ENCODE data around the gene BCAR3.
"Not testable (repeated sequence)": the region's sequence is repeated elsewhere in the genome, so short reads cannot be mapped to it uniquely, and the experiment has no call there.

BCAR3 gene

GRCh38 chr1:93687542-93687941 lies 5.9 kb upstream of the BCAR3 start:
- DNase-seq, result no peak

- DNase-seq, result no peak
Observed at GRCh38 chr1:93686504-93687250, 5.0 kb upstream of the BCAR3 start.

DNA sequence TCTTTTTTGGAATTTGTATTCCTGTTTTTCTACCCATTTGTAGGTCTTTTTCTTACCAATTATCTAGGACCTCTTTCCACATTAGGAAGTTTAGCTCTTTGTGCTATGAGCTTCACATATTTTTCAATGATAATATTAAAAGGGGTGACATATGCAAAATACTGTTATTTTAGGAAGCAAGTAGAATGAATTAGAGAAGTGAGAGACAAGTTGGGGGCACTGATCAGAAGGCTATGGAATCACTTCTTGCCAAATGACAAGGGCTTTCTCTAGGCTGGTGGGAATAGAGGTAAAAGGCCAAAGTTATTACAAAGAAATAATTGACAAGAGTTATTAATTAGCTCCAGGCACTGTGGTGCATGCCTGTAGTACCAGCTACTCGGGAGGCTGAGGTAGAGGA lies 4.3 kb upstream of the BCAR3 start:
- no peak for DNase-seq

- no peak for DNase-seq
Observed at GRCh38 chr1:93683234-93683633, 1.6 kb upstream of the BCAR3 start.

GRCh38 chr1:93681989-93682412 lies 364 bp upstream of the BCAR3 start:
- peak; percentile 66 for DNase-seq

GRCh38 chr1:93680420-93681100 lies 1.1 kb downstream of the BCAR3 start:
- DNase-seq, result peak; percentile 56

DNA sequence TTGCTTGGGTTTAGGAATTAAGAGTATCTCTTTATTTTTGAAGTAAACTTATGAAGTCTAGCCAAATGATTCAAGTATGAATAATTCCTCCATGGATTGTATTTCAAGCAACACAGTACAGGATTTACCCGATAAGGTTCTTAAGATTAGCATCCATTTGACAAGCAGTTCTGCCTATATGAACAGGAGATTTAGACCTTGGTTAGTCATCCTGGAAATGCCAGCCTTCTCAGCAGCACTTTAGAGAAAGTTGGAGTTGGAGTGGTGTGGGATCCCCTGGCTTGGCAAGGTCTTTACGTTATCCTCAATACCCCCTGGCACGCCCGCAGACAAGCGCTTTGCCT lies 1.6 kb downstream of the BCAR3 start:
- DNase-seq, result no peak

GRCh38 chr1:93679546-93679945 lies 2.1 kb downstream of the BCAR3 start:
- DNase-seq, result no peak

GRCh38 chr1:93678946-93679480 lies 2.6 kb downstream of the BCAR3 start:
- no peak for DNase-seq

DNA sequence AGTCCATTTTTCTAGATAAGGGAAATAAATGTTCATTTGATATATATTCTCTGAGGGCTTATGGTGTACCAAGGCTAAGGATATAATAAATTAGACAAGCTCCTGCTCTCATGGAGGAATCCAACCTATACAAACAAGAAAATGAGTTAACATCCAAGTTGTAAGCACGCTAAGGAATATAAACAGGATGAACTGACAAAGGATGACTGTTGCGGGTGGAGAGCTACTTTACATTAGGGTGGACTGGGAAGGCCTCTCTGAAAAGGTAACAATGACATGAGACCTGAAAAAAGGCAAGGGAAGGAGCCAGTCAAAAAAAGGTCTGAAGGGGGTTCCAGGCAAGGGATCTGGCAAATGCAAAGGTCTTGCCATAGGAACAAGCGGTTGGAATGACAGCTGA lies 3.1 kb downstream of the BCAR3 start:
- no peak for DNase-seq

GRCh38 chr1:93677729-93678128 lies 3.9 kb downstream of the BCAR3 start:
- no peak for DNase-seq

DNA sequence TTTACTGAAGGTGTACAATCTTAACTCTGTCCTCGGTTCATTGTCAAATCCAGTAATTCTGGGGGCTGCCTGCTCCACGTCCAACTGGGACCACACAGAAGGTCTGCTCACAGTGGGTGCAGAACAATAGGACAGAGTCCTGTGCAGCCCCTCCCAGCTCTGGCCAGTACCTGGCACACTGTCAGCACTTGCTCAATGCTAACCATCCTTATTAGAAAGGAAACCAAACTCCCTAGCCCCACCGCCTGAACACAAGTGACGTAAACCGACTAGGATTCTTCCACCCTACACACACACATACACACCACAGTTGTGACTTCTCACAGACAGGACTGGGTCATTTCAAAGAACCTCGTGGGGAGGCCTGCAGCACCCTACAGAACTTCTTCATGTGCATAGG lies 5.2 kb downstream of the BCAR3 start:
- no peak for DNase-seq

DNA sequence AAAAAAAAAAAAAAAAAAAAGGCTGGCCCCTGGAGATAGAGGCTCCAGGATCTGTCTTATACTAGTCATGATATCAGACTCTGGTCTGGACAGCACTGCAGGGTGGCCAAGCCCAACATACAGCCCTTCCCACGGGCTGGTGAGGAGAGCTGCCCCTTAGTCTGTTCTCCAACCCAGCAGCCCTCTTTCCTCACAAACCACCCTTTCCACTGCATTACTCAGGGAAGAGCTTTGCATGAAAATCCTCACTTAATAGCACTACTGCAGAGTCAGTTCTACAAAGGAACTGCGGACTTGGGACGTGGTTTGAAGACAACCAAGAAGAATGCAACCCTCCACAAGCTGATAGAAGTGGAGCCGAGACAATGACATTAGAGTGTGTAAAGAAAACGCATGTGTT lies 5.7 kb downstream of the BCAR3 start:
- no peak for DNase-seq

GRCh38 chr1:93675271-93675670 lies 6.4 kb downstream of the BCAR3 start:
- no peak for DNase-seq

DNA sequence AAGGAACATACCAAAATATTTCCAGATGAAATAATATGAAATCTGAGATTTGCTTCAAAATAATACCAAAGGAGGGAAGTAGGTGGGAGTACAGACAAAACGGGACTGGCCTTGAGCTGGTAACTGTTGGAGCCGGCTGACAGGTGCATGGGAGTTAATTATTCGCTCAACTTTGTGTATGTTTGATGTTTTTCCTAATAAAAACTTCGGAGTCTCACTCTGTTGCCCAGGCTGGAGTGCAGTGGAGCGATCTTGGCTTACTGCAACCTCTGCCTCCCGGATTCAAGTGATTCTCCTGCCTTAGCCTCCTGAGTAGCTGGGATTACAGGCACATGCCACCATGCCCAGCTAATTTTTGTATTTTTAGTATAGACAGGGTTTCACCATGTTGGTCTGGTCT lies 7.6 kb downstream of the BCAR3 start:
- DNase-seq, result not testable (repeated sequence)

DNA sequence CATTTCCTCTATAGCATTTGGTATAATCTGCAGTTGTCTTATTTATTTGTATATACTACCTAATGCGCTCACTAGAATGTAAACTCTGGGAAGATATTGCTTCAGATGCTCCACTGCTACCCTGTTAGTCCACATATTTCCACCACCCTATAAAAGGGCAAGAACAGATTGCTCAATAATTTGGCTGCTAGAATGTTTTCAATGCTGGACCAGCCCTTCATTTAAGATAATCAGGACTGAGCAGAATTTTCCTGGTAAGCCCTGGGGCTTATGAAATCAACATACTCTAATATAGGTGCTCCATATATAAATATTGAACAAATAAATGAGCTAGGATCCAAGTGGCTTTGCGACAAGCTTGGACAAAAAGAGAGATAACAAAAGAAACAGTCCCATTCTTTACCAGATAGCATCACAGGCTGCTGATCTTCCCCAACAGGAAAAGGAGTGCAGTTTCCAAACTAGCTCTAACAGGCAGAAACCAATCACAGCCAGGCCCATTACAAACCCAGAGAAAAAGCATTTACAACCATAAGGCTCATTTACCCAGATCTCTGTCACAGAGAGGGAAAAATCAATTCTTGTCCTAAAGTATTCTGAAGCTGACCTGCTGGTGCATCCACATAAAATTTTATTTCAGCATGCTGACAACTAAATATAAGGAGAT lies 8.3 kb downstream of the BCAR3 start:
- no peak for DNase-seq

GRCh38 chr1:93672477-93673162 lies 9.0 kb downstream of the BCAR3 start:
- DNase-seq, result no peak

- DNase-seq, result no peak
Observed at GRCh38 chr1:93672069-93672468, 9.6 kb downstream of the BCAR3 start.

DNA sequence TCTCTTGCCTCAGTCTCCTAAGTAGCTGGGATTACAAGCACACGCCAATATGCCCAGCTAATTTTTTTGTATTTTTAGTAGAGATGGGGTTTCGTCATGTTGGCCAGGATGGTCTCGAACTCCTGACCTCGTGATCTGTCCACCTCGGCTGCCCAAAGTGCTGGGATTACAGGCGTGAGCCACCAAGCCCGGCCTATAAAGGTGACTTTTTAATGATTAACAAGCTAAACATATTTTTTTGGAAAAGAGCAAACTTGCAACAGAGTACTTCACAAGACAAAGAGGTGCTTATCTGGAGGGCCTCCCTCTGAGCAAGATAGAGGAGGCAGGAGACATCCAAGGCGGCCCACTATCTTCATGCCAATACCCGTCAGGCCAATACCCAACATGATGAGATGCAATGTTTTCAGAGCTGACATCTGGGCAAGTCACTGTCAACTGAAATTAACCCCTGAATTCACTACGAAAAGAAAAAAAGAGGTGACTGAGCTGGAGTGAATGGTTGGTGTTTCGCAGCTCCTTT lies 10.5 kb downstream of the BCAR3 start:
- DNase-seq, result no peak

GRCh38 chr1:93670141-93670540 lies 11.5 kb downstream of the BCAR3 start:
- DNase-seq, result no peak

- no peak for DNase-seq
Observed at GRCh38 chr1:93669369-93669768, 12.3 kb downstream of the BCAR3 start.

- DNase-seq, result no peak
Observed at GRCh38 chr1:93668951-93669350, 12.7 kb downstream of the BCAR3 start.

- no peak for DNase-seq
Observed at GRCh38 chr1:93668121-93668520, 13.5 kb downstream of the BCAR3 start.

Data from NCI-H1092 treated with DMSO at 0.1 percent for 48 hours (cell line).